GM10266 (cell line): ENCODE results near the gene ZIC2.

Experiments used
- DNase-seq: peaks from one replicate; pipeline ENCODE4 v3.0.0; 2012; ENCODE audit errors: extremely low spot score
- CTCF ChIP-seq: IDR thresholded peaks from 2 replicates; pipeline ENCODE4 v1.5.1; 2012; ENCODE audit warnings: mild to moderate bottlenecking, low read depth; ENCODE audit not compliant: control insufficient read depth, insufficient read depth; ENCODE audit errors: missing control alignments

The ZIC2 gene

GRCh38 chr13:99971576-99972189 lies 9.9 kb upstream of the ZIC2 start, which contains the start of gene ZIC5:
Gene ZIC5 (minus strand): TSS chr13:99971767. CDS start chr13:99971603, 164 bp downstream.
- TF ChIP-seq CTCF, result no peak

GRCh38 chr13:99972190-99972731 lies 9.3 kb upstream of the ZIC2 start:
- no peak for TF ChIP-seq CTCF
- no peak for DNase-seq

More at GRCh38 chr13:99971576-99972189, 9.9 kb upstream of the ZIC2 start, which contains the start of gene ZIC5:
- no peak for DNase-seq

GRCh38 chr13:99973163-99973807 lies 8.3 kb upstream of the ZIC2 start:
- TF ChIP-seq CTCF, result no peak
- no peak for DNase-seq

GRCh38 chr13:99973808-99974185 lies 7.8 kb upstream of the ZIC2 start:
- TF ChIP-seq CTCF, result no peak
- no peak for DNase-seq

- no peak for DNase-seq
- no peak for TF ChIP-seq CTCF
Measured at GRCh38 chr13:99974296-99974938, 7.2 kb upstream of the ZIC2 start.

- no peak for TF ChIP-seq CTCF
- no peak for DNase-seq
Measured at GRCh38 chr13:99974939-99975561, 6.5 kb upstream of the ZIC2 start.
